ENCODE data around the gene OR10R2.

OR10R2 gene

GRCh38 chr1:158485455-158485854 lies 13.4 kb downstream of the OR10R2 start:
- no peak overlapping the region for H3K4me3 ChIP-seq (ENCODE audit: severe bottlenecking)
- no peak for DNase-seq (ENCODE audit: low spot score)
- ATAC-seq (ENCODE audit: low read depth) = no peak
- no peak overlapping the region for H3K27ac ChIP-seq (ENCODE audit: poor library complexity, severe bottlenecking)
- no peaks in the 10 kb centered on the region for H3K4me1 ChIP-seq (ENCODE audit: insufficient read depth, poor library complexity, severe bottlenecking)
- no peaks in the 10 kb centered on the region for H3K9me3 ChIP-seq (ENCODE audit: severe bottlenecking)
- H3K27me3 ChIP-seq (ENCODE audit: insufficient read depth, poor library complexity, severe bottlenecking) = peaks cover 12% of the 10 kb centered on the region
- no peak for TF ChIP-seq CTCF (IDR thresholded peaks at IDR 0.05; ENCODE audit: poor library complexity, severe bottlenecking)
- H3K36me3 ChIP-seq (ENCODE audit: low read depth) = no peaks in the 10 kb centered on the region

- H3K4me1 ChIP-seq (ENCODE audit: insufficient read depth, poor library complexity, severe bottlenecking) = no peaks in the 10 kb centered on the region
- no peaks in the 10 kb centered on the region for H3K9me3 ChIP-seq (ENCODE audit: severe bottlenecking)
- H3K27ac ChIP-seq (ENCODE audit: poor library complexity, severe bottlenecking) = no peak overlapping the region
- TF ChIP-seq CTCF (IDR thresholded peaks at IDR 0.05; ENCODE audit: poor library complexity, severe bottlenecking) = no peak
- no peak for ATAC-seq (ENCODE audit: low read depth)
- peaks cover 6% of the 10 kb centered on the region for H3K27me3 ChIP-seq (ENCODE audit: insufficient read depth, poor library complexity, severe bottlenecking)
- DNase-seq (ENCODE audit: low spot score) = no peak
- H3K4me3 ChIP-seq (ENCODE audit: severe bottlenecking) = no peak overlapping the region
- no peaks in the 10 kb centered on the region for H3K36me3 ChIP-seq (ENCODE audit: low read depth)
These were observed 19.3 kb downstream of the OR10R2 start for GRCh38 chr1:158491316-158491715.

- Histone ChIP-seq H3K27me3 (ENCODE audit: insufficient read depth, poor library complexity, severe bottlenecking) (peaks cover 6% of the 10 kb centered on the region), H3K9me3 (ENCODE audit: severe bottlenecking) (no peaks in the 10 kb centered on the region), H3K4me1 (ENCODE audit: insufficient read depth, poor library complexity, severe bottlenecking) (no peaks in the 10 kb centered on the region), H3K4me3 (ENCODE audit: severe bottlenecking) (no peak overlapping the region), H3K36me3 (ENCODE audit: low read depth) (no peaks in the 10 kb centered on the region), H3K27ac (ENCODE audit: poor library complexity, severe bottlenecking) (no peak overlapping the region)
- DNase-seq (ENCODE audit: low spot score) (no peak), ATAC-seq (ENCODE audit: low read depth) (no peak)
- TF ChIP-seq CTCF (IDR thresholded peaks at IDR 0.05; ENCODE audit: poor library complexity, severe bottlenecking) = no peak
These were observed 21.0 kb downstream of the OR10R2 start for GRCh38 chr1:158493054-158493453.

GRCh38 chr1:158494796-158495195 lies 22.8 kb downstream of the OR10R2 start:
- Histone ChIP-seq H3K9me3 (ENCODE audit: severe bottlenecking) (no peaks in the 10 kb centered on the region), H3K4me3 (ENCODE audit: severe bottlenecking) (no peak overlapping the region), H3K27ac (ENCODE audit: poor library complexity, severe bottlenecking) (no peak overlapping the region), H3K36me3 (ENCODE audit: low read depth) (no peaks in the 10 kb centered on the region), H3K4me1 (ENCODE audit: insufficient read depth, poor library complexity, severe bottlenecking) (no peaks in the 10 kb centered on the region), H3K27me3 (ENCODE audit: insufficient read depth, poor library complexity, severe bottlenecking) (peaks cover 6% of the 10 kb centered on the region)
- ATAC-seq (ENCODE audit: low read depth) = no peak
- TF ChIP-seq CTCF (IDR thresholded peaks at IDR 0.05; ENCODE audit: poor library complexity, severe bottlenecking) = no peak
- no peak for DNase-seq (ENCODE audit: low spot score)

- no peak for DNase-seq (ENCODE audit: low spot score)
- Histone ChIP-seq H3K4me1 (ENCODE audit: insufficient read depth, poor library complexity, severe bottlenecking) (no peaks in the 10 kb centered on the region), H3K9me3 (ENCODE audit: severe bottlenecking) (no peaks in the 10 kb centered on the region), H3K36me3 (ENCODE audit: low read depth) (no peaks in the 10 kb centered on the region), H3K27me3 (ENCODE audit: insufficient read depth, poor library complexity, severe bottlenecking) (peaks cover 6% of the 10 kb centered on the region), H3K4me3 (ENCODE audit: severe bottlenecking) (no peak overlapping the region), H3K27ac (ENCODE audit: poor library complexity, severe bottlenecking) (no peak overlapping the region)
- no peak for ATAC-seq (ENCODE audit: low read depth)
- no peak for TF ChIP-seq CTCF (IDR thresholded peaks at IDR 0.05; ENCODE audit: poor library complexity, severe bottlenecking)
These were observed 24.4 kb downstream of the OR10R2 start for GRCh38 chr1:158496374-158496773.

Measured in RWPE2 (cell line).